ENCODE measurements around the gene RHEB. TPM values are rescaled to one million over a fixed set of nuclear protein-coding genes. Genes with fewer than 3 reads are reported as not detected.

The RHEB gene
- total and polyA plus RNA-seq, 2 experiments from 2014 or later = 111 to 135 TPM

DNA sequence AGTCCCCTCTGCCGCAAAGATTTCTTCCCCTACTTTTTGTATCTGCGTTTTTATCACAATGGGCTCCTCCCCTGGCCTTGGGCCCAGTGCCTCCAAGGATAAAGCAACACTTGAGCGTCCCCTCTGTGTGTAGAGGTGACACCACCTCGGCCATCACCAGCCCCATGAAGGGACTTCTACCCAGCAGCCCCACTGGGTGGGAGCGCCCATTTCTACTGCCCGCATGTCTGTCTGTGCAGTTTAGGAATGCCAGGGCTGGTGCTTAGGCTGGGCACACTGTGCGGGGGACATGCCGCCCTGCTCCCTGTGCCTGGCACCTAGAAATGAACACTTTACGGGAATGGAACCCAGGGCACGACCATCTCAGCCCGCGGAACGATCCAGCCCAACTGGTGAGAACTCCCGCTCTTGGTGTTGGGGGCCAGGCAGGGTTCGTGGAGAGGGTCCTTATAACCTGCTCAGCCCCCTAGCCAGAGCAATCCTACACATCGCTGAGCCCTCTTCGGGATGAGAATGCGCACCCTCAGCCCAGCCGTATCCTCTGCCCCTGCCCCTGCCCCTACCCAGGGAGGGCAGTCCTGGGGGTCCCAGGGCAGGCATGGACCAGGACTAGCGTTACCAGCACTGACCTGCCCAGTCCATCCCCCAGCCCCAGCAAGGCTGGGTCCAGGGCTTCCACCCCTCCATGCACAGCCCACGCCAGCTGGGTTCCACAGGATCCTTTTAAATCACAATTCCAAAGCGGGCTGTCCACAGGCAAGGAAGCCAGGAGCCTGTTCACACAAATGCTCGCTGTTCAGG lies 92.6 kb downstream of the RHEB start:
- Histone ChIP-seq H3K4me2 (no peak overlapping the region), H3K4me1 (ENCODE audit: insufficient read depth) (peaks cover 23% of the 10 kb centered on the region), H3K27ac (peak overlapping the region; percentile 71), H3K36me3 (replicated peaks; ENCODE audit: insufficient read depth, low read depth) (no peaks in the 10 kb centered on the region), H3K9me3 (ENCODE audit: low read depth) (no peaks in the 10 kb centered on the region), H3K9me2 (replicated peaks; ENCODE audit: insufficient read depth) (no peaks in the 10 kb centered on the region), H4K20me1 (ENCODE audit: insufficient read depth, poor library complexity, severe bottlenecking) (no peaks in the 10 kb centered on the region), H2AFZ (no peak overlapping the region), H3K79me2 (no peaks in the 10 kb centered on the region), H3K4me3 (no peak overlapping the region), H3K27me3 (no peaks in the 10 kb centered on the region)
- DNase-seq (ENCODE audit: low spot score) = no peak
- TF ChIP-seq, protein P1, sequence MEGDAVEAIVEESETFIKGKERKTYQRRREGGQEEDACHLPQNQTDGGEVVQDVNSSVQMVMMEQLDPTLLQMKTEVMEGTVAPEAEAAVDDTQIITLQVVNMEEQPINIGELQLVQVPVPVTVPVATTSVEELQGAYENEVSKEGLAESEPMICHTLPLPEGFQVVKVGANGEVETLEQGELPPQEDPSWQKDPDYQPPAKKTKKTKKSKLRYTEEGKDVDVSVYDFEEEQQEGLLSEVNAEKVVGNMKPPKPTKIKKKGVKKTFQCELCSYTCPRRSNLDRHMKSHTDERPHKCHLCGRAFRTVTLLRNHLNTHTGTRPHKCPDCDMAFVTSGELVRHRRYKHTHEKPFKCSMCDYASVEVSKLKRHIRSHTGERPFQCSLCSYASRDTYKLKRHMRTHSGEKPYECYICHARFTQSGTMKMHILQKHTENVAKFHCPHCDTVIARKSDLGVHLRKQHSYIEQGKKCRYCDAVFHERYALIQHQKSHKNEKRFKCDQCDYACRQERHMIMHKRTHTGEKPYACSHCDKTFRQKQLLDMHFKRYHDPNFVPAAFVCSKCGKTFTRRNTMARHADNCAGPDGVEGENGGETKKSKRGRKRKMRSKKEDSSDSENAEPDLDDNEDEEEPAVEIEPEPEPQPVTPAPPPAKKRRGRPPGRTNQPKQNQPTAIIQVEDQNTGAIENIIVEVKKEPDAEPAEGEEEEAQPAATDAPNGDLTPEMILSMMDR (IDR thresholded peaks at IDR 0.05; ENCODE audit: poor library complexity) = no peak
- TF ChIP-seq EZH2 (IDR thresholded peaks at IDR 0.05; ENCODE audit: borderline replicate concordance) (no peak), EZH2phosphoT487 (IDR thresholded peaks at IDR 0.05; ENCODE audit: low read depth, severe bottlenecking, unreplicated experiment) (no peak)
- 90% methylated on average over 20 of the region's 23 CpGs for WGBS (ENCODE audit: low lambda C conversion rate, missing lambda C conversion rate)

DNA sequence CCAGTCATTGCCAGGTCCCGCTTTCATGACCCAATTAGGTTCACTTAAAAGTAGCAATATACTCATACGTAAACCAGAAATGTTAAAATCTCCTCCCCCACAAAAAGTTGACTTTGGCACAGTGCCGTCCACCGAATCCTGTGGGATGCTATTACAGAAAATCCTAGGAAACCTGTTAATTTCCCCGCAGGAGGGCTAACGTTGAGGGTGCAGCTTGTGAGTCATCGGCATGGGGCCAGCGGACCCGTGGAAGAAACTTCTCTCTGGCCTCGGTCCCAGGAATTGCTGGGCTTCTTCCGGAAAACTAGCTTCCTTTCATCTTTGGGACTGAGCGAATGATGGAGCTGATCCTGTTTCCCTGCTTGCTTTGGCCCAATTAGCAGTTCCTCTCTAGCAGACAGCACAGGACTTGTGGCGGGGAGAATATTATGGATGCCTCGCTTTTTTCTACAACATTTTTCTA lies 93.2 kb downstream of the RHEB start:
- Histone ChIP-seq H3K4me2 (no peak overlapping the region), H2AFZ (no peak overlapping the region), H3K36me3 (replicated peaks; ENCODE audit: insufficient read depth, low read depth) (no peaks in the 10 kb centered on the region), H3K9me3 (ENCODE audit: low read depth) (no peaks in the 10 kb centered on the region), H3K9me2 (replicated peaks; ENCODE audit: insufficient read depth) (no peaks in the 10 kb centered on the region), H3K79me2 (no peaks in the 10 kb centered on the region), H3K27me3 (no peaks in the 10 kb centered on the region), H3K4me3 (no peak overlapping the region), H3K4me1 (ENCODE audit: insufficient read depth) (peaks cover 23% of the 10 kb centered on the region), H4K20me1 (ENCODE audit: insufficient read depth, poor library complexity, severe bottlenecking) (no peaks in the 10 kb centered on the region), H3K27ac (peak overlapping the region; percentile 71)
- 48% methylated on average over 14 of the region's 14 CpGs for WGBS (ENCODE audit: low lambda C conversion rate, missing lambda C conversion rate)
- no peak for TF ChIP-seq EZH2 (IDR thresholded peaks at IDR 0.05; ENCODE audit: borderline replicate concordance)
- no peak for TF ChIP-seq EZH2phosphoT487 (IDR thresholded peaks at IDR 0.05; ENCODE audit: low read depth, severe bottlenecking, unreplicated experiment)
- TF ChIP-seq, protein P1 (IDR thresholded peaks at IDR 0.05; ENCODE audit: poor library complexity) = no peak
- peak; percentile 68 for DNase-seq (ENCODE audit: low spot score)

DNA sequence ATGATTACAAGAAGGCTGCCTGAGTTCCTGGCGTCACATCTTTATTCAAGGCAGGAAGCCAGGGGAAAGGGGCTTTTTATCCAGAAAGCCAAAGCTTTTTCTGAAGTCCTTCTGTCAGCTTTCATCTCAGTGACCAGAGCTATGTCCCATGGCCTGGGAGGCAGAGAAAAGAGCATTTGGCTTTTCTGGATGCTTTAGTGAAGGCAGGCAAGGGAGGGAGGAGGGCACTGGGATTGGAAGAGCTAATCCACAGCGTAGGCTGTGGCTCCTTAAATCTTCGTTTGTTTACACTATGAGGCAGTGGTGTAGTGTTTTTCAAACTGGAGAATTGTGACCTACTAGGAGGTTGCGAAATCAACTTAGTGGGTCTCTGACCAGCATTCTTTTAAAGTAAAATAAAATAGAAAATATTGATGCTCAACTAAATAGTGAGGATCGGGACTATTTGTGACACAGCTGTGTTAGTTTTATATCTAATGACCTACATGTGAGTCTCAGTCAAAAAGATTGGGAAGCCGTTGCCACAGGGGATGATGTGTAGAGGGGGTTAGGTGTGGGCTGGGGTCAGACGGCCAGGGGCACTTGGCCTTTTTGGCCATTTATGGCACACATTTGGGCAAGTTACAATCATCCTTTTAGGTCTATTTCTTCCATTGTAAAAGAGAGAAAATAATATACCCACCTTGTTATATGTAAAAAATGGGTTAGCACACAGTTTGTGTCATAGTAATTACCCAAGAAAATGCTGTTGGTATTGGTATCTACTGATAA lies 93.8 kb downstream of the RHEB start:
- peak; percentile 34 for DNase-seq (ENCODE audit: low spot score)
- H3K27me3 ChIP-seq = no peaks in the 10 kb centered on the region
- H3K4me1 ChIP-seq (ENCODE audit: insufficient read depth) = peaks cover 23% of the 10 kb centered on the region
- H3K79me2 ChIP-seq = no peaks in the 10 kb centered on the region
- no peak overlapping the region for H3K4me2 ChIP-seq
- no peaks in the 10 kb centered on the region for H3K36me3 ChIP-seq (replicated peaks; ENCODE audit: insufficient read depth, low read depth)
- H3K9me2 ChIP-seq (replicated peaks; ENCODE audit: insufficient read depth) = no peaks in the 10 kb centered on the region
- H4K20me1 ChIP-seq (ENCODE audit: insufficient read depth, poor library complexity, severe bottlenecking) = no peaks in the 10 kb centered on the region
- no peak overlapping the region for H3K4me3 ChIP-seq
- 51% methylated on average over 7 of the region's 7 CpGs for WGBS (ENCODE audit: low lambda C conversion rate, missing lambda C conversion rate)
- no peaks in the 10 kb centered on the region for H3K9me3 ChIP-seq (ENCODE audit: low read depth)
- H3K27ac ChIP-seq = peak overlapping the region; percentile 71
- no peak overlapping the region for H2AFZ ChIP-seq
- TF ChIP-seq, protein P1 (IDR thresholded peaks at IDR 0.05; ENCODE audit: poor library complexity) = no peak
- TF ChIP-seq EZH2 (IDR thresholded peaks at IDR 0.05; ENCODE audit: borderline replicate concordance) = no peak
- TF ChIP-seq EZH2phosphoT487 (IDR thresholded peaks at IDR 0.05; ENCODE audit: low read depth, severe bottlenecking, unreplicated experiment) = no peak

Measured in hepatocyte (in vitro differentiated cells).